EH (cell line): Measurements from ENCODE around the gene EFCAB9.
"Not testable (repeated sequence)": the region's sequence is repeated elsewhere in the genome, so short reads cannot be mapped to it uniquely, and the experiment has no call there.

Source experiments
- DNase-seq: peaks from one replicate; pipeline ENCODE4 v3.0.0-alpha.2; 2015; ENCODE audit warnings: low read depth

EFCAB9 gene

GRCh38 chr5:172188033-172188892, 5.7 kb upstream of the EFCAB9 start, which contains the start of gene STK10:
Gene STK10, minus strand, starts transcription at chr5:172188224. Its CDS starts 182 bp downstream, at chr5:172188042.
- DNase-seq = peak; percentile 94

- peak; percentile 32 for DNase-seq
These were observed 4.9 kb upstream of the EFCAB9 start for GRCh38 chr5:172188893-172189692.

GRCh38 chr5:172189693-172190296, 4.2 kb upstream of the EFCAB9 start:
- no peak for DNase-seq

GRCh38 chr5:172194985-172195774, 1.2 kb downstream of the EFCAB9 start:
- no peak for DNase-seq

GRCh38 chr5:172197775-172198174, 3.8 kb downstream of the EFCAB9 start:
- DNase-seq = not testable (repeated sequence)

- DNase-seq = no peak
These were observed 5.5 kb downstream of the EFCAB9 start for GRCh38 chr5:172199446-172199845.

GRCh38 chr5:172200476-172200875, 6.5 kb downstream of the EFCAB9 start:
- no peak for DNase-seq

GRCh38 chr5:172205984-172206383, 12.0 kb downstream of the EFCAB9 start:
- DNase-seq = not testable (repeated sequence)

GRCh38 chr5:172207511-172207910, 13.5 kb downstream of the EFCAB9 start:
- no peak for DNase-seq

- DNase-seq = no peak
These were observed 15.7 kb downstream of the EFCAB9 start for GRCh38 chr5:172209714-172210113.

GRCh38 chr5:172211676-172212075, 17.7 kb downstream of the EFCAB9 start:
- DNase-seq = no peak

- DNase-seq = no peak
These were observed 19.2 kb downstream of the EFCAB9 start for GRCh38 chr5:172213126-172213525.

- peak; percentile 18 for DNase-seq
These were observed 22.4 kb downstream of the EFCAB9 start for GRCh38 chr5:172216345-172216744.

GRCh38 chr5:172219296-172219695, 25.3 kb downstream of the EFCAB9 start:
- no peak for DNase-seq

GRCh38 chr5:172223901-172224873, 30.2 kb downstream of the EFCAB9 start:
- DNase-seq = no peak

- no peak for DNase-seq
These were observed 31.0 kb downstream of the EFCAB9 start for GRCh38 chr5:172224996-172225395.

- DNase-seq = no peak
These were observed 35.9 kb downstream of the EFCAB9 start for GRCh38 chr5:172229904-172230303.

- DNase-seq = no peak
These were observed 40.1 kb downstream of the EFCAB9 start for GRCh38 chr5:172234031-172234430.

- DNase-seq = peak; percentile 30
These were observed 41.3 kb downstream of the EFCAB9 start for GRCh38 chr5:172235132-172235780.
